Measurements from ENCODE around the gene PPP1R10.

Gene PPP1R10

GRCh38 chr6:30618270-30618797 is 1.3 kb upstream of the PPP1R10 start:
- no peak for DNase-seq

DNA sequence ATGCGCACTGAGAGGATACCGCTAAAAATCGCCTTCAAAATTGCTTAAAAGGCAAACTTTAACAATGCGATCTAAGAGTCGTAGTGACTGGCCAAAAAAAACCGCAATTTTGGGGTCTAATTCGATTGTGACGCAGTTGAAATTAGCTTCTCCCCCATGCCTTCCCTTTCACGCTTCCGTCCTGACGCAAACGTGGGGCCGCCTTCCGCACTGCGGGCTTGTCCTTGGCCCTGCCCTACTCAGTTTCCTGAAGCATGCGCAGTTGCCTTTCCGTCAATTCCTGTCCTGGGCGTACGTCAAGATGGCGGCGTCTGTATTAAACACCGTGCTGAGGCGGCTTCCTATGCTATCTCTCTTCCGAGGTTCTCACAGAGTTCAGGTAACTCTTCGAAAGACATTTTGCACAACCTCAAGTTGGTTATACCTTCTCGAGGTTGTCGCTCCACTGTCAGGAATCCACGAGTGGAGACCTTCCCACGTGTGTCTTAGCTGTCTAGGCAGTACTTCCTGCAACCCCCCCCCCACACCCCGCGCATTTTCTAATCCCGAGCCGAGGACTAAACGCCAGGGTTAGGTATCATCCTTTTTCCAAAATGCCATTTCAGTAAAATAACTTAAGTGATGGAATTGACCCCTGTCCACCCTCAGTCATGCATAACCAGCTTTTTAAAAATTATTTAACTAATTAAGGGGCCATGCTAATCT is 674 bp upstream of the PPP1R10 start, which contains the start of gene MRPS18B:
MRPS18B (plus strand) TSS at position 276 of the 705 bp plus-strand sequence; CDS start at position 302, 26 bp downstream.
- peak; percentile 92 for DNase-seq

DNA sequence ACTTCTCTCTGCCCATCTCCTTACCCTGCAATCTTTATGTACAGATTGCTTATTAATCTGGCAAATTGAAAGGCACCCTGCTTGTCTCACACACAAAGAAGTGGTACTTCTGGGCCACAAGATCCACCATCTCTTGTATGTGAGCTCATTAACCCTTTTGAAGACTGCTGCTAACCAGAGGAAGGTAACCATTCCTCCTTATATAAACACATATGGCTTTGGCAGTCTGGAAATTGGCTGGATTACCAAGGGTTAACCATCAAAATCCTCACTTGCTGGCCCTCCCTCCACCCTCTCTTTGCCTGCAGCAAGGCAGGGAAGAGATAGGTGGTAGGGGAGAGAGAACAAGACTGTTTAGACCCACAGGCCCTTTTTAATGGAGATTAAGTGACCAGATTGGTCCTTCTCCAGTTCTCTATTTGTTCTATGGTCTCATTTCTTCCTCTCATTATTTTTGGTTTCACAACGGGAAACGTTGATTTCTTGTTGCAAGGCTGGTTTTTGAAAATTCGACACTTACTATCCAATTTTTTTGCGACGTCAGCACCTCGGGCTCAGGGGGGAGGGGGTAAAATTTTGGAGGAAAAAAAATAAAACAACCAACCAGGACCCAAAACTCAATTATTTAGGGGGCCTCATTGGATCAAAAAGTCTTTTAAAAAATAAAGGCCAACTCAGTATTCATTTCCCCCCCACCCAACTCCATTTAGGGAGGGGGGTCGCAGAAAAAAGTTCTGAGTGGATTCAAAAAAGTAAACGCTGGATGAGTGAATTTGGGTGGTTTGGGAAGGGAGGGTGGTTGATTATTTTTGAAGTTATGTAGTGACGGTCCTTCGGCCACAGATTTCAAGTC is 859 bp downstream of the PPP1R10 start:
- DNase-seq, result peak; percentile 60

GRCh38 chr6:30615219-30615957 is 1.7 kb downstream of the PPP1R10 start:
- DNase-seq, result peak; percentile 61

- DNase-seq, result peak; percentile 71
These were observed 2.2 kb downstream of the PPP1R10 start for GRCh38 chr6:30614843-30615218.

GRCh38 chr6:30614044-30614842 is 2.8 kb downstream of the PPP1R10 start:
- DNase-seq, result no peak

DNA sequence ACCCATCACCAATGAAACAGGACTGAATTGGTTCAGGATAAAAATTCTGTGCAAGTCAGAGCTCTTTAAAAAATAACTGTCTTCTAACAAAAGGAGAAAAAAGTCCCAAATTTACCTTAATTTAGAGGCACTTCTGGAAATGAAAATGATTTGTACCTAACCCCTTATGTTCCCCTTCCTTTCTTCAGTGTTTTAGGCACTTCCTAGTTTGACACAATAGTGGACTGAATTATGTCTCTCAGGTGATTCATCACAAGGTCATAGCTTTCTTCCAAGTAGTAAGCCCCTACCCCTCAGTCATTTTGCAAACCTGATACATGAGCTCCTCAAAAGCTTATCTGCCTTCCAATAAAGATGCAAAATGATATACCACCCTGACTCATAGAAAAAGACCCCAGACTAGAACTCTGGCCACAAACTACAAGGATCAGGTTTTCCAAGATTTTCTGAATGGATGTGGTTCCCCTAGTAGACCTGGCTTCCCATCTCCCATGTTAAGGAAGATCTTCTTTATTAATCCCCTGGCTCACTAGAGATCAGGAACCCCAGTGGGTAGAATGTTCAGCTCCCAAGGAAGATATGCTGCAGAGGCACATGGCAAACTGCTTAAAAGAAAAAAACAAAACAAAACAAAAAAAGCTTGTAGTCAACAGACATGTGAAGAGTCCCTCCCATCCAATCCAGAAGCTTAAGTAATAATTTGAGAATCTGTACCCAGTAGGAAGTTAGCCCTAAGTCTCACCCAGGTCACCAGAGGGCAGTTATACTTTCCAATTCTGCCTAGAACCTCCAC is 3.6 kb downstream of the PPP1R10 start:
- no peak for DNase-seq

DNA sequence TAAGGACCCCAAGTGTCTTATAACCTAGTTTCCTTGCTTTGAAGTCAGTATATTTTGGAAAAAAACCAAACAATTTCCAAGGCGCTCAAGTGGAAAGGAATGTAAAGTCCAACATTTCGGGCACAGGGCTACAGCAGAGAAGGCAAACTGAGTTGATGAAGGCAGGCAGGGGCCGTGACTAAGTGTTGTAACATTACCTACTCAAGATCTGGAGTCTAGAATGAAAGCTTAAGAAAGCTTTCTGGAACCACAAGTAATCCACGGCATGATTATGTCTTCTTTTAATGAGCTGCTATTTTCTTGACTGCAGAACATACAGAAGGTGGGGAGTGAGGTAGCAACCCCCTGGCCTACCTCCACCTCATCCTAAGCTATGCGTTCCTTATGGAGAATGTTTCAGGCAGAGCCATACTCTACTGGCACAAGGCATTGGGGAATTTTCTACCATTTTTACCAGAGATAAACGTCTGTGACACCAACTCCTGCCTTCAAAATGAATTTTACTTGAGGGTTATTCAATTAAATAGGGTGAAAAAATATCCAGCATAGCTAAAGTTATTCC is 4.3 kb downstream of the PPP1R10 start:
- DNase-seq, result no peak

DNA sequence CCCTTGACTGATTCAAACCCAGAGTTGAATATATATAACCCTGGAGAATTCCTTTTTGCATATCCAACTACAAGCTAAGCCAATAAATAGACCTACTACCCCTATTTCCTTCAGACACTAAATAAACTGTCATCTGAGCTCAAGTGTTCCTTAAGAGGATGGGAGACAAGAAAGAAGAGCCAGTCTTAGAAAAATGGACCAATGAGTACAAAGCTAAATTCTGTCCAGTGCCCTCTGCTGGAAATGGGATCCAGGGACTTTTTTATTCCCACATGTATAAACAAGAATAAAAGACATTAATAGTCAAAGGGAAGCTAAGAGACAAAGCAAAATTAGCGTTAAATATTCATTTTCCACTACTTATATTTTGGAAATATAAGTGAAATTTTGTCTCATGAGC is 4.8 kb downstream of the PPP1R10 start:
- no peak for DNase-seq

GRCh38 chr6:30611856-30612194 is 5.2 kb downstream of the PPP1R10 start:
- DNase-seq, result no peak

GRCh38 chr6:30611150-30611855 is 5.7 kb downstream of the PPP1R10 start:
- DNase-seq, result no peak

DNA sequence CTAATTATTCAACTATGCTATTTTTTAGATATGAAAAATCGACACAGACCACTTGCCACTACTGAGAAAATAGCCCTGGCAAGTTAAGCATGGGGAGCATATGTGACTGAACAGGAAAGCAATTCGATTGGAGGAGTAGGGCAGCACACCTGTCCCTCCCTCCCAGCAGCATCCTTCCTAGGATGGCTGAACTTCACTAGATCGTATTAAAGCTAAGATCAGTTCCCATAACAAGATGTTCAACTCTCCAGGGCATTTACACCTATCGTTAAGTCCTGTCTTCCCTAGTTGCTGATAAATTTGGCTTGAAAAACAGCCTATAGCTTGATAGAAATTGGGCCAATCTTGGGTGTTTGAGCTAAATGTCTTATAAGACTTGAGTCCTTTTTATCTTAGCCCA is 7.0 kb downstream of the PPP1R10 start:
- no peak for DNase-seq

DNA sequence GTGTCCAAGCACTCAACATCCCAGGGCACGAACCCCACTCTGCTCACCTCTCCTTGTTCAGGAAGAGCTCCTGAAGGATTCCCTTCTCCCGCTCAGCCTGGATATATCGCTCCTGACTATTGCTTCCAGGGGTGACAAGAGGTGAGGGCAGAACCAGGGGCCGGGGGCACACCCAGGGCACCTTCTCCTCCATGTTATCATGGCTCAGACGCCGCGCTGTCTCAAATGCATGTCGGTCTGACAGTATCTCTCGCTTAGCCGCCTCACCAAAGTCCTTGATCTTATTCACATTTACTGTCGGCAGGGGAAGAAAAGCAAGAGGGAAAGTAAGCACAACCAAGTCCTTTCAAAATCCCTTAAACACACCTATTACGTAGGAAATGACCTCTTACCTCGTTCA is 13.1 kb downstream of the PPP1R10 start:
- no peak for DNase-seq

DNA sequence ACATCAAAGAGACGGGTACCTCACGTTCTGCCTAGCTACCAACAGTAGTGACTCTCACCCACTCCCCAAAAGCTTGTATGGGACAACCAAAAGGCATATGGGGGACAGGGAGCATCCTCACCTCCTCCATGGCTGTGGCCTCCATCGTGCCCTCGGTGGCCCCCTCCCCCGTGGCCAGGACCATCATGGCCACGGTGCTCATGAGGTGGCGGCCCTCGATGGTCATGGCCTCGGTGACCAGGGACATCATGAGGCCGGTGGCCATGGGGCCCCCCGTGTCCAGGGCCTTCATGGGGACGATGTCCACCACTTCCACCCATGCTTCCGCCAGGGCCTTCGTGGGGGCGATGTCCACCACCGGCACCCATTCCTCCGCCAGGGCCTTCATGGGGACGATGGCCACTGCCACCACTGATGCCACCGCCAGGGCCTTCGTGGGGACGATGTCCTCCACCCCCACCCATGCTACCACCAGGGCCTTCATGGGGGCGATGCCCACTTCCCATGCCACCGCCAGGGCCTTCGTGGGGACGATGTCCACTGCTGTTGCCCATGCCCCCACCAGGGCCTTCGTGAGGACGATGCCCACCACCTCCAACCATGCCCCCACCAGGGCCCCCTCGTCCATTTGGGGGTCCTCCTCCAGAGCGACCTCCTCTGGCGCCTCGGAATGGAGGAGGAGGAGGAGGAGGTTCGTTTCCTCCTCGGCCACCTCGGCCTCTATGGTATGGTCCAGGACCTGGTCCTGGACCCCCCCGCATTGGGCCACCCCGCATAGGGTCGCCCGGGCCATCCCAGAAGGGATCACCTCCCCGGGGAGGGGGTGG is 15.0 kb downstream of the PPP1R10 start:
- DNase-seq, result no peak

DNA sequence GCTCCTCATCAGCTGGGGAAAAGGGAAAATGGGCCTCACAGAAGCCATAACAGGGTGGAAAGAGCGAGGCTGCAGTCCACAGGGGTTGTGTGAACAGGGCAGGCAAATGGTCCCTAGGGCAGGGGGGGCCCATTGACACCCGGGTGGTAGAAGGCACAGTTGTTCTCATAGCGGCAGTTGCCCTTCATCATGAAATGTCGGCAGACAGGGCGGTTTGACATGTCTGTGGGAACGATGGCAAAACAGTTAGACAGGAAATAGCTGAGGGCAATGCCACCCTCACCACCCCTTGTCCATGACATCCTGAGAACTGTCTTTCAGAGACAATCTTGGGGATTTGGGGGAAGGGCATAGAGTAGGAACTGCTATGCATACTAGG is 15.6 kb downstream of the PPP1R10 start:
- DNase-seq, result no peak

GRCh38 chr6:30600451-30600961 is 16.5 kb downstream of the PPP1R10 start:
- no peak for DNase-seq

- DNase-seq, result no peak
These were observed 17.3 kb downstream of the PPP1R10 start for GRCh38 chr6:30599625-30600324.

GRCh38 chr6:30598912-30599624 is 18.0 kb downstream of the PPP1R10 start:
- no peak for DNase-seq
